IMR-90 (cell line): ENCODE measurements around the gene CREBBP. TPM values are rescaled to one million over a fixed set of nuclear protein-coding genes. Genes with fewer than 3 reads are reported as not detected.

ENCODE experiments used
- ATAC-seq: fragments of 200-7000 bp; cut with Tn5 transposase; 2 replicates; pipeline ENCODE4 v1.9.1; 2020; ENCODE audit warnings: low read depth, mild to moderate bottlenecking, moderate library complexity
- Bru-seq: library from RNA; stranded (reverse); fragments of 400-500 nt; gene quantifications from one replicate; lab custom pipeline; 2021; lab: Mats Ljungman, UMichigan
- BruChase-seq, 2 experiments: library from RNA; stranded (reverse); fragments of 400-500 nt; gene quantifications; one replicate each; lab custom pipeline; 2021; lab: Mats Ljungman, UMichigan
- BruUV-seq: library from RNA; stranded (reverse); fragments of 400-500 nt; replicated peaks from 2 replicates; lab custom pipeline; 2021; lab: Mats Ljungman, UMichigan
- CTCF ChIA-PET: fragments of 300-600 bp; formaldehyde crosslinking; extraction: SDS; loops from one replicate; lab custom pipeline; 2021; ENCODE audit warnings: antibody characterized with exemption; lab: Yijun Ruan, JAX
- POLR2A ChIA-PET: fragments of 300-600 bp; sonication (Branson Sonifier 250); formaldehyde crosslinking; loops from one replicate; lab custom pipeline; 2022; ENCODE audit warnings: antibody characterized with exemption; ENCODE audit not compliant: unreplicated experiment; lab: Charles Lee
- DNase-seq: peaks from one replicate; pipeline ENCODE4 v3.0.0; 2013
- H2AFZ ChIP-seq: replicated peaks from 2 replicates; pipeline ENCODE3; 2013; ENCODE audit warnings: low read length, mild to moderate bottlenecking; ENCODE audit not compliant: poor library complexity
- H2AK5ac ChIP-seq: 2 replicates; pipeline ENCODE4 v1.6.1; 2013; ENCODE audit warnings: low read depth, low read length, inconsistent platforms
- H2AK9ac ChIP-seq: replicated peaks from 2 replicates; pipeline ENCODE3; 2013; ENCODE audit warnings: mild to moderate bottlenecking, low read depth, low read length, moderate library complexity; ENCODE audit not compliant: poor library complexity
- H2BK120ac ChIP-seq: 2 replicates; pipeline ENCODE4 v1.6.1; 2013; ENCODE audit warnings: low read depth, low read length, inconsistent platforms
- H2BK15ac ChIP-seq: 3 replicates; pipeline ENCODE4 v1.6.1; 2013; ENCODE audit warnings: low read depth, low read length, inconsistent platforms
- H2BK20ac ChIP-seq: 2 replicates; pipeline ENCODE4 v1.6.1; 2013; ENCODE audit warnings: low read depth, mild to moderate bottlenecking, inconsistent platforms, low read length, moderate library complexity
- H2BK5ac ChIP-seq: 2 replicates; pipeline ENCODE4 v1.6.1; 2013; ENCODE audit warnings: mild to moderate bottlenecking, low read depth, low read length, inconsistent platforms; ENCODE audit not compliant: poor library complexity, severe bottlenecking
- H3K14ac ChIP-seq: replicated peaks from 2 replicates; pipeline ENCODE4 v1.6.1; 2013; ENCODE audit warnings: low read depth, low read length, inconsistent platforms
- H3K18ac ChIP-seq: 2 replicates; pipeline ENCODE4 v1.6.1; 2013; ENCODE audit warnings: low read depth, low read length, control low read depth
- H3K23ac ChIP-seq: 2 replicates; pipeline ENCODE4 v1.6.1; 2013; ENCODE audit warnings: low read depth, low read length, inconsistent platforms
- H3K27ac ChIP-seq: 2 replicates; pipeline ENCODE4 v1.5.1; 2013; ENCODE audit warnings: mild to moderate bottlenecking, control low read depth, low read length; ENCODE audit not compliant: insufficient read depth
- H3K27me3 ChIP-seq: 2 replicates; pipeline ENCODE4 v1.6.1; 2013; ENCODE audit warnings: low read length; ENCODE audit not compliant: control insufficient read depth, insufficient read depth
- H3K36me3 ChIP-seq: 2 replicates; pipeline ENCODE4 v1.6.1; 2013; ENCODE audit warnings: low read length, mixed read lengths; ENCODE audit not compliant: control insufficient read depth, insufficient read depth
- H3K4ac ChIP-seq: 2 replicates; pipeline ENCODE4 v1.6.1; 2013; ENCODE audit warnings: low read depth, low read length, inconsistent platforms
- H3K4me1 ChIP-seq: 2 replicates; pipeline ENCODE4 v1.6.1; 2013; ENCODE audit warnings: low read length, mixed read lengths; ENCODE audit not compliant: control insufficient read depth, insufficient read depth
- H3K4me2 ChIP-seq: 2 replicates; pipeline ENCODE4 v1.6.1; 2013; ENCODE audit warnings: low read depth, mild to moderate bottlenecking, control low read depth, low read length, moderate library complexity
- H3K4me3 ChIP-seq: 2 replicates; pipeline ENCODE4 v1.5.1; 2013; ENCODE audit warnings: low read depth, mild to moderate bottlenecking, control low read depth, low read length, moderate library complexity; ENCODE audit not compliant: insufficient read depth
- H3K56ac ChIP-seq: 2 replicates; pipeline ENCODE4 v1.6.1; 2013; ENCODE audit warnings: low read length, inconsistent platforms; ENCODE audit not compliant: insufficient read depth; ENCODE audit errors: extremely low read depth
- H3K79me1 ChIP-seq, 2 experiments: 2 replicates each; pipeline ENCODE4 v1.6.1; 2013; ENCODE audit warnings: low read length in 2 of 2, inconsistent platforms in 1 of 2, low read depth in 1 of 2
- H3K9ac ChIP-seq: 2 replicates; pipeline ENCODE4 v1.6.1; 2013; ENCODE audit warnings: low read depth, low read length, control low read depth
- H3K9me1 ChIP-seq: 2 replicates; pipeline ENCODE4 v1.6.1; 2013; ENCODE audit warnings: low read length, inconsistent platforms; ENCODE audit not compliant: insufficient read depth
- H3K9me3 ChIP-seq: 2 replicates; pipeline ENCODE4 v1.6.1; 2013; ENCODE audit warnings: low read length; ENCODE audit not compliant: control insufficient read depth, insufficient read depth
- H4K20me1 ChIP-seq: 2 replicates; pipeline ENCODE4 v1.6.1; 2013; ENCODE audit warnings: low read length, inconsistent platforms; ENCODE audit not compliant: insufficient read depth
- H4K5ac ChIP-seq: 2 replicates; pipeline ENCODE4 v1.6.1; 2013; ENCODE audit warnings: mild to moderate bottlenecking, low read depth, low read length, control low read depth
- H4K8ac ChIP-seq, 2 experiments: 2 replicates each; pipeline ENCODE4 v1.6.1; 2013; ENCODE audit warnings: low read depth in 2 of 2, low read length in 2 of 2, control low read depth in 1 of 2, inconsistent platforms in 1 of 2
- H4K91ac ChIP-seq: 2 replicates; pipeline ENCODE4 v1.6.1; 2013; ENCODE audit warnings: low read depth, low read length, inconsistent platforms; ENCODE audit not compliant: insufficient read depth
- BHLHE40 ChIP-seq: fragments of 150-350 bp; IDR thresholded peaks from 2 replicates; pipeline ENCODE4 v1.6.1; 2016; ENCODE audit warnings: mild to moderate bottlenecking, low read depth, low read length
- CEBPB ChIP-seq: IDR thresholded peaks from 2 replicates; pipeline ENCODE4 v1.6.1; 2012; ENCODE audit warnings: low read depth, low read length, improper control_type of control experiment
- CHD1 ChIP-seq: IDR thresholded peaks from 2 replicates; pipeline ENCODE4 v1.6.1; 2012; ENCODE audit warnings: low read depth, low read length, improper control_type of control experiment
- MAFK ChIP-seq: IDR thresholded peaks from 2 replicates; pipeline ENCODE4 v1.6.1; 2012; ENCODE audit warnings: low read depth, low read length, improper control_type of control experiment
- MAZ ChIP-seq: IDR thresholded peaks from 2 replicates; pipeline ENCODE4 v1.6.1; 2012; ENCODE audit warnings: low read depth, mild to moderate bottlenecking, low read length, improper control_type of control experiment, moderate library complexity, borderline replicate concordance
- POLR2A ChIP-seq: IDR thresholded peaks from 2 replicates; pipeline ENCODE4 v1.6.1; 2012; ENCODE audit warnings: mild to moderate bottlenecking, low read depth, low read length
- RAD21 ChIP-seq: IDR thresholded peaks from 2 replicates; pipeline ENCODE4 v1.6.1; 2012; ENCODE audit warnings: low read length, improper control_type of control experiment
- RCOR1 ChIP-seq: IDR thresholded peaks from 2 replicates; pipeline ENCODE4 v1.6.1; 2012; ENCODE audit warnings: mild to moderate bottlenecking, low read length, improper control_type of control experiment; ENCODE audit not compliant: insufficient replicate concordance
- RFX5 ChIP-seq: IDR thresholded peaks from 2 replicates; pipeline ENCODE4 v1.8.0; 2012; ENCODE audit warnings: low read depth, mild to moderate bottlenecking, low read length, moderate library complexity
- SMC3 ChIP-seq: fragments of 150-350 bp; IDR thresholded peaks from 2 replicates; pipeline ENCODE4 v1.6.1; 2016; ENCODE audit warnings: low read depth, mild to moderate bottlenecking, antibody characterized with exemption, low read length, moderate library complexity
- WGBS, 2 experiments: methylation state at CpG; one replicate each; pipeline versions ENCODE4 v1.1.5 to v1.1.7; 2013; ENCODE audit warnings: missing lambda C conversion rate in 2 of 2; ENCODE audit not compliant: insufficient read length in 1 of 2; ENCODE audit errors: extremely low coverage in 2 of 2; 5-methylcytosine and 5-hydroxymethylcytosine counted together
- dilution Hi-C: fragments of 300-500 bp; cut with HindIII; formaldehyde crosslinking; loops from one replicate; pipeline ENCODE4 v1.14.3; 2018; ENCODE audit warnings: low sequenced_read_pairs; ENCODE audit not compliant: unreplicated experiment
- in situ Hi-C: fragments of 300-500 bp; cut with MboI; formaldehyde crosslinking; loops from 3 replicates; pipeline ENCODE4 v1.14.3; 2019; ENCODE audit warnings: low sequenced_read_pairs, inconsistent platforms, mixed read lengths
- intact Hi-C: fragments of 100-400 bp; cut with micrococcal nuclease; formaldehyde crosslinking; loops from 2 replicates; pipeline ENCODE4 v1.10.0; 2022
- long read RNA-seq: library from polyadenylated mRNA; unstranded; transcript quantifications from one replicate; pipeline ENCODE4 v2.0.0, GENCODE V29; 2021; ENCODE audit not compliant: unreplicated experiment
- polyA plus RNA-seq, 3 experiments: library from polyadenylated mRNA; depleted of rRNA; stranded (reverse); fragments of >200 nt; gene quantifications; 2 replicates each; pipeline ENCODE4 v1.2.3, GENCODE V29; 2012; ENCODE audit warnings: low replicate concordance in 1 of 3
- total RNA-seq: library from RNA; depleted of rRNA; stranded (reverse); fragments of >200 nt; gene quantifications from 2 replicates; pipeline ENCODE4 v1.2.3, GENCODE V29; 2012; rRNA removed
- TF ChIP-seq, protein P1 (sequence below): fragments of 150-350 bp; IDR thresholded peaks from 2 replicates; pipeline ENCODE4 v1.6.1; 2017; ENCODE audit warnings: mild to moderate bottlenecking, antibody characterized with exemption, low read length, low read depth
- TF ChIP-seq, protein P2 (sequence below): fragments of 150-350 bp; IDR thresholded peaks from 2 replicates; pipeline ENCODE4 v1.6.1; 2016; ENCODE audit warnings: low read depth, mild to moderate bottlenecking, low read length, moderate library complexity, borderline replicate concordance

The CREBBP gene
- total RNA-seq (7.3 and 8.3 TPM in 2 replicates), polyA plus RNA-seq (2012; rRNA removed) (12.5 and 14.4 TPM in 2 replicates), Bru-seq, nascent RNA (percentile 94 among the genes with signal in this experiment), BruChase-seq, experiment 1, labeled RNA remaining after a 6-hour chase (percentile 94 among the genes with signal in this experiment), BruChase-seq, experiment 2, labeled RNA remaining after a 2-hour chase (percentile 91 among the genes with signal in this experiment)
- 3.9 and 6.7 TPM in 2 replicates for polyA plus RNA-seq (2012; cell fraction: cytosol; rRNA removed)
- polyA plus RNA-seq (2012; cell fraction: nucleus; rRNA removed; ENCODE audit: low replicate concordance): 20.8 and 24.3 TPM in 2 replicates
- long read RNA-seq, partial matches to known transcripts: 22 of 27 reads
- long read RNA-seq, other reads (novel, unspliced or antisense): 5 of 27 reads

DNA sequence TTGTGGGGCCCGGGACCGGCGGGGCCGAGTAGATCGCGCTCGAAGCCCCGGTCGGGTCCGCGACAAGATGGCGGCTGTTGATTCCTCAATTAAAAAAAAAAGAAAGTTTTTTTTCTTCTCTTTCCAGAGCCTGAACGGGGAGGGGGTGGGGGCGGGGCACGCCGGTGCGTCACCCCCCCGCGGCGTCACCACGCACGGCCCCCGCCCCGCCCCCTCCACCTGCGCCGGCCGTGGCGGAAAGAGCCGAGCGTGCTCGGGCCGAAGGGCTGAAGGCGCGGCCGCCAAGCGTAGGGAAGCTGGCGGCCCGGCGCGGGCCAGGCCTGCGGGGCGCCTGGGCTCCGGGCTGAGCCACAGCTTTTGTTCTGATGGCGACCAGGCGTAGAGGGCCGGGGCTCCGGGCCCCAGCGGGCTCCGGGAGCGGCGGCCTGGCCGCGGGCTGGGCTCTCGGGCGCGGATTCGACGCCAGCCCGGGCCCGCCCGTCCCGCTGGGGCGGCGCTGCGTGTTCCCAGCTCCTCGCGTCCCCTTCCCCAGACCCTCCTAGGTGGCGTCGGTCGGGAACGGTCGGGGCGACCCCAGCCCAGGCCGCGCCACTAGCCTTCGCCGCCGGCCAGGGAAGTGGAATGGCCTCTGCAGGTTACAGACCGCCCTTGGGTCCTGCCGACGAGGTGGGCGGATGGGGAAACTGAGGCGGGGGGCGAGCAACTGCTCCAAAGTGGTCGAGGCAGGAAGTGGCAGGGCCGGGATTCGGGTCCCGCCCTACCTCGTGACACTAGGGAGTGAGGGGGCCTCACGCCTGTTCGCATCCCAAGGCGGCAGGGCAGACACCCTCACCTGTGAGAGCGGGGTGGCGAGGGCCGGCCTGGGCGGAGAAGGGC lies at the start of gene CREBBP:
Gene CREBBP, minus strand, starts transcription at position 91 of the 876 bp plus-strand sequence. CDS start 797 bp downstream, outside the sequence.
- peak within 1 kb of the TSS; percentile 77 for H4K91ac ChIP-seq
- no peak within 1 kb of the TSS; the same call in 1 of the 2 replicates for H3K56ac ChIP-seq
- H4K8ac ChIP-seq: peak within 1 kb of the TSS; percentile 90 to 95
- intact Hi-C loops: no loop called here
- H3K79me1 ChIP-seq: peaks cover 4 to 43% of the 10 kb centered on the region in 2 experiments
- 8% methylated on average over 32 of the region's 96 CpGs; no CpG with 5 or more reads in 1 of the 2 experiments for WGBS, 2 experiments
- POLR2A ChIA-PET: no interaction called here
- CTCF ChIA-PET: interaction anchor here (0.6 kb wide), 1 partner anchor 19 kb away, joined by 4 read pairs; no protein-coding TSS in a partner anchor
- H3K9ac ChIP-seq: peak within 1 kb of the TSS; percentile 82
- peaks cover 14% of the 10 kb centered on the region for H3K4me1 ChIP-seq
- H3K36me3 ChIP-seq: no peaks in the 10 kb centered on the region; the same call in 1 of the 2 replicates
- peaks cover 14% of the 10 kb centered on the region for H3K9me1 ChIP-seq
- H2AFZ ChIP-seq: peak within 1 kb of the TSS; percentile 95
- peak within 1 kb of the TSS; percentile 88 for H3K14ac ChIP-seq
- H4K5ac ChIP-seq: peak within 1 kb of the TSS; percentile 94
- H2BK5ac ChIP-seq: peak within 1 kb of the TSS; percentile 62
- peak within 1 kb of the TSS; percentile 76 for H3K4me3 ChIP-seq
- no peak within 1 kb of the TSS for H2BK15ac ChIP-seq
- dilution Hi-C loops: no loop called here
- DNase-seq (peak; percentile 80), ATAC-seq (peak; percentile 86)
- no peak within 1 kb of the TSS for H2BK20ac ChIP-seq
- no TSS peak for BruUV-seq
- peak within 1 kb of the TSS; percentile 96 for H2AK9ac ChIP-seq
- H4K20me1 ChIP-seq: peaks cover 40% of the 10 kb centered on the region
- in situ Hi-C loops: no loop called here
- H3K18ac ChIP-seq: peak within 1 kb of the TSS; percentile 79; the same call in 1 of the 2 replicates
- no peaks in the 10 kb centered on the region for H3K9me3 ChIP-seq
- no peaks in the 10 kb centered on the region for H3K27me3 ChIP-seq
- H3K23ac ChIP-seq: no peak within 1 kb of the TSS
- peak within 1 kb of the TSS; percentile 91 for H2AK5ac ChIP-seq
- peak within 1 kb of the TSS; percentile 79 for H3K27ac ChIP-seq
- peak within 1 kb of the TSS; percentile 19; the same call in 1 of the 2 replicates for H2BK120ac ChIP-seq
- peak within 1 kb of the TSS; percentile 68 for H3K4ac ChIP-seq
- H3K4me2 ChIP-seq: peak within 1 kb of the TSS; percentile 91
- no peak for TF ChIP-seq SMC3
- TF ChIP-seq MAZ: peak; percentile 81; the same call in 1 of the 2 replicates
- TF ChIP-seq RAD21: 0 out of 2 replicates have a peak, but pooled peaks have one; percentile 13
- TF ChIP-seq, protein P1, sequence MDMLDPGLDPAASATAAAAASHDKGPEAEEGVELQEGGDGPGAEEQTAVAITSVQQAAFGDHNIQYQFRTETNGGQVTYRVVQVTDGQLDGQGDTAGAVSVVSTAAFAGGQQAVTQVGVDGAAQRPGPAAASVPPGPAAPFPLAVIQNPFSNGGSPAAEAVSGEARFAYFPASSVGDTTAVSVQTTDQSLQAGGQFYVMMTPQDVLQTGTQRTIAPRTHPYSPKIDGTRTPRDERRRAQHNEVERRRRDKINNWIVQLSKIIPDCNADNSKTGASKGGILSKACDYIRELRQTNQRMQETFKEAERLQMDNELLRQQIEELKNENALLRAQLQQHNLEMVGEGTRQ: no peak
- no peak for TF ChIP-seq CEBPB
- no peak for TF ChIP-seq BHLHE40
- no peak for TF ChIP-seq RCOR1
- TF ChIP-seq POLR2A: peak; percentile 86
- no peak for TF ChIP-seq RFX5
- TF ChIP-seq, protein P2, sequence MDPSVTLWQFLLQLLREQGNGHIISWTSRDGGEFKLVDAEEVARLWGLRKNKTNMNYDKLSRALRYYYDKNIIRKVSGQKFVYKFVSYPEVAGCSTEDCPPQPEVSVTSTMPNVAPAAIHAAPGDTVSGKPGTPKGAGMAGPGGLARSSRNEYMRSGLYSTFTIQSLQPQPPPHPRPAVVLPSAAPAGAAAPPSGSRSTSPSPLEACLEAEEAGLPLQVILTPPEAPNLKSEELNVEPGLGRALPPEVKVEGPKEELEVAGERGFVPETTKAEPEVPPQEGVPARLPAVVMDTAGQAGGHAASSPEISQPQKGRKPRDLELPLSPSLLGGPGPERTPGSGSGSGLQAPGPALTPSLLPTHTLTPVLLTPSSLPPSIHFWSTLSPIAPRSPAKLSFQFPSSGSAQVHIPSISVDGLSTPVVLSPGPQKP: no peak
- TF ChIP-seq CHD1: no peak
- no peak for TF ChIP-seq MAFK
